Measurements from ENCODE around the gene ATP6V0A1.
"Not testable (repeated sequence)": the region's sequence is repeated elsewhere in the genome, so short reads cannot be mapped to it uniquely, and the experiment has no call there.

ATP6V0A1 gene

DNA sequence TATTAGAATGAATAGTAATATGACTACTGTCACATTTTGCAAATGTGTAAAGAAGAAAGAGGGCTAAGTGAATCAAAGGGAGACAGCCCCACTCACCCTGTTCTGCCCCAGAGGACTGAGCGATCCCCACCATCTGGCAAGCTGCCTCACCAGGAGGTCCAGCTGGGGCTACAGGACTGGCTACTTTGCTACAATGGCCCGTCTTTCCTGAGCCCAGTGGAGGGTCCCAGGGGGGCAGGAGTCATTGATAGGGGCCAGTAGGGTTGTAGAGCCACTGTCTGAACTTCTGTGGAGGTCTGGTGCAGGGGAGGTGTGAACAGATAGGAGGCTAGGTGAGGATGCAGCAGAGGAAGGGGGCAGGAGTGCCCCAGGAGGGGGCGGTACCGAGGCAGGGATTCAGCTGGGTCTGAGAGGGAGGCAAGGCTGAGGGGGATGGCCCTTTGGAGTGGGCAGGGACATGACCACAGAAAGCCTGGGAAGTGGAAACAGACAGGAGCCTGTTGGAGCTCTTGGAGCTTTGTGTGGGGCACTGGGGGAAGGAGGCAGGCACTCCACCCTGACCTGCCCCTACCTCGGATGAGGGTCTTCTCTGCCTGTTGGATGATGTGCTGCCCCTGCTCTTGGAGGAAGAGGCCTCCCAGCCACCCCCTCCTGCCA, 97.4 kb downstream of the ATP6V0A1 start:
- not testable (repeated sequence) for DNase-seq

DNA sequence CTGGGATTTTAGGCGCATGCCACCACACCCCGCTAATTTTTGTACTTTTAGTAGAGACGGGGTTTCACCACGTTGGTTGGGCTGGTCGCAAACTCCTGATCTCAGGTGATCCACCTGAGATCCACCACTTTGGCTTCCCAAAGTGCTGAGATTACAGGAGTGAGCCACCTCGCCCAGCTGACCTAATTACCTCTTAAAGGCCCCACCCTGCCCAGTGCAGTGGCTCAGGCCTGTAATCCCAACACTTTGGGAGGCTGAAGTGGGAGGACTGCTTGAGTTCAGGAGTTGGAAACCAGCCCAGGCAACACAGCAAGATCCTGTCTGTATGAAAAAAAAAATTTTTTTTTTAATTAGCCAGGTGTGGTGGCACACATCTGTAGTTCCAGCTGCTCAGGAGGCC, 100.4 kb downstream of the ATP6V0A1 start:
- no peak for DNase-seq

DNA sequence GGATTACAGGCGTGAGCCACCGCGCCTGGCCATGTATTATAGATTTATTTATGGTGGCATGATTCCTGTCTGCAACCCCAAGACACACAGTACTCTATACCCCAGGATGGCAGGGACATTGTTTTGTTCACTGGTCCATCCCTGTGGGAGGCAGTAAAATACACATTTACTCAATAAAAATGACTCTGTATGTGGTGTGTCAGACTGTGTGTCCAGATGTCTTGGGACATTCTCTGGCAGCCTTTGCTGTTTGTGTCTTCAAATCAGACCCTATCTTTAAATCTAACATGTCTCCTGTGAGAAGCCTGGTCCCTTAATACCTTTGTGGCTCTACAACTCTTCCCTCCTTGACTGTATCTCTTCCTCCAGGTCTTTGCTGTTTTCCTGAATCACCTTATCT, 101.6 kb downstream of the ATP6V0A1 start:
- no peak for DNase-seq

DNA sequence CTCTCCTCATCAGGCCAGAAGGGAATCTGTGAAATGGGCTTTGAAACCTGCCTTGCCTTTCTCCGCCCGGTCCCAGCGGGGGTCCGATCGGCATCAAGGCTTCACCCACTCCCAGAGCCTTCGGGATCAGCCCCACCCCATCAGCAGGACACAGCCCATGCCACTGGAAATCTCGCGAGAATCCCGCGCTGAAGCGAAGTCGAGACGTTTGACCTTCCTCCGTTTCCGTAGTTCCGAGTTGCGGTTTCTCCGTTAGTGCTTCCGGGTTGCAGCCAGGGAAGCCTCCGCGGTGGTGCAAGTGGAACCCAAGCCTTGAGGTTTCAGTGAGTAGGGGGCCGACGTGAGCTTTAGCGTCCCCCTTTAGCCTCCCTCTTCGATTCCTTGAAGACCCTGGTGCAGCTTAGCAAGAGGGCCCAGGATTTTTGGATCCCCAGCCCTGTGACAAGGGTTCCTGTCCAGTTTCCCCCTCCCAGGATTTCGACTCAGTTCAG, 103.3 kb downstream of the ATP6V0A1 start, which contains the start of gene COASY:
COASY (plus strand) TSS at position 252 of the 491 bp plus-strand sequence. CDS start 475 bp downstream, outside the sequence.
- DNase-seq = peak; percentile 33 to 96 (median 89)

GRCh38 chr17:42562388-42563142, 103.9 kb downstream of the ATP6V0A1 start:
- DNase-seq = peak in 3 of 58 donors; percentile 48 to 69 (median 57)

GRCh38 chr17:42563143-42563509, 104.4 kb downstream of the ATP6V0A1 start:
- no peak for DNase-seq

DNA sequence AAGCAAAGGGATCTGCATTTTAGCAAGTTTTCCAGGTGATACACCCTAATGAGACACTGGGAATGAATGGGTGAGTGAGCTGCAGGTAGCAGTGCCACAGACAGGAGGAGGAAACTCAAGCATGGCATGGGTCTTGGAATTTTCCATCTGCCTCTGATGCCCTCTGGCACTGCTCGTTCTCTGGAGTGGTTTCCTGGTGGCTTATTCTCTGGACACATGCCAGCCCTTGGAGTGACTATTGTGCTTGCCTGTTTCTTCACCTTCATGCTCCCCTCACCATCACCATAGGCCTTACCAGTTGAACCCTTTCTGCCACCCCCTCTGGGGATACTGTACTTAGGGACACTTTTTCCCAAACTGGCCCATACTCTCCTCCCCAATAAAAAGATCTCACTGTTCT, 104.9 kb downstream of the ATP6V0A1 start:
- DNase-seq = no peak

GRCh38 chr17:42563950-42564349, 105.3 kb downstream of the ATP6V0A1 start:
- DNase-seq = no peak

DNA sequence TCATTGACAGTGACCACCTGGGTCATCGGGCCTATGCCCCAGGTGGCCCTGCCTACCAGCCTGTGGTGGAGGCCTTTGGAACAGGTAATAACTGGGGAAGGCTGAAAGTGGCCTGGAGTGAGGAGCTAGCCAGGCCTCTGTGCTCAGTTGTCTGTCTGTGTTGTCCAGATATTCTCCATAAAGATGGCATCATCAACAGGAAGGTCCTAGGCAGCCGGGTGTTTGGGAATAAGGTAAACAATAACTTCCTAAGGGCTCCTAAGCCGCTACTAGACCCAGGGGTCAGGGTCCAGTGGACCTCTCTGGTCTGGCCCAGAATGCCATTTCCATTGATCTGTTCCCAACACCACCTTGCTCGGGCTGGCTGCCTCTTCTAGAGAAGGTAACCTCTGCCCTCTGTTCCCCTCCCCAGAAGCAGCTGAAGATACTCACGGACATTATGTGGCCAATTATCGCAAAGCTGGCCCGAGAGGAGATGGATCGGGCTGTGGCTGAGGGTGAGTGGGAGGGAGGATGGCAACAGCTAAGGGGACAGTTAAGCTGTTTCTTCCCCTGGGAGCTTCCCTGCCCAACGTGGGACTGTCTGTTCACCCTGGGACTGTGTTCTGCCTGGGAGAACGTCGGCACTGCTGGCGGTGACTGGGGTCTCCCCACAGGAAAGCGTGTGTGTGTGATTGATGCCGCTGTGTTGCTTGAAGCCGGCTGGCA, 106.3 kb downstream of the ATP6V0A1 start:
- no peak for DNase-seq

DNA sequence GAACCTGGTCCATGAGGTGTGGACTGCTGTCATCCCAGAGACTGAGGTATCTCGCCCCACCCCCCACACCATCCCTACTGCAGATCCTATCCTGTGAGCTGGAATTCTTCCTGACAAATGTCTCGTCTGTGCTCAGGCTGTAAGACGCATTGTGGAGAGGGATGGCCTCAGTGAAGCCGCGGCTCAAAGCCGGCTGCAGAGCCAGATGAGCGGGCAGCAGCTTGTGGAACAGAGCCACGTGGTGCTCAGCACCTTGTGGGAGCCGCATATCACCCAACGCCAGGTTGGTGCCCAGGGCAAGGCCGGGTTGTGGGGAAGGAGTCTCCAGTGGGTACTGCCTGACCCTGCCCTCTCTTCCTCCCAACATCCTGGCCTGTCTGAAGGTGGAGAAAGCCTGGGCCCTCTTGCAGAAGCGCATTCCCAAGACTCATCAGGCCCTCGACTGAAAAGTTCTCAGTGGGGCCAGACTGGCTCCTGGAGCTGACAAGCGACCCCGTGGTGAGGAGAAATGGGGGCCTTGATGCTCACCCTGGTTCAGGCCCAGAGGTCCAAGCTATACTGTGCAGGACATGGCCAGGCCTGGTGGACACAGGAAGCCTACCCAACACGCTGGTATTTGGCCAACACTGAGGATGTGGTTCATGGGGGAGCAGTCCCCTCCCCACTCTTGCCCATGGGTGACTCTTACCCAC, 107.0 kb downstream of the ATP6V0A1 start:
- no peak for DNase-seq

GRCh38 chr17:42566215-42566882, 107.7 kb downstream of the ATP6V0A1 start:
- DNase-seq = peak in 1 of 58 donors; percentile 55

- DNase-seq = peak; percentile 40 to 97 (median 88)
These were observed 108.3 kb downstream of the ATP6V0A1 start, which contains the start of gene MLX for GRCh38 chr17:42566883-42567573. Gene MLX, plus strand, starts transcription at chr17:42567100. Its CDS starts 25 bp downstream, at chr17:42567125.

DNA sequence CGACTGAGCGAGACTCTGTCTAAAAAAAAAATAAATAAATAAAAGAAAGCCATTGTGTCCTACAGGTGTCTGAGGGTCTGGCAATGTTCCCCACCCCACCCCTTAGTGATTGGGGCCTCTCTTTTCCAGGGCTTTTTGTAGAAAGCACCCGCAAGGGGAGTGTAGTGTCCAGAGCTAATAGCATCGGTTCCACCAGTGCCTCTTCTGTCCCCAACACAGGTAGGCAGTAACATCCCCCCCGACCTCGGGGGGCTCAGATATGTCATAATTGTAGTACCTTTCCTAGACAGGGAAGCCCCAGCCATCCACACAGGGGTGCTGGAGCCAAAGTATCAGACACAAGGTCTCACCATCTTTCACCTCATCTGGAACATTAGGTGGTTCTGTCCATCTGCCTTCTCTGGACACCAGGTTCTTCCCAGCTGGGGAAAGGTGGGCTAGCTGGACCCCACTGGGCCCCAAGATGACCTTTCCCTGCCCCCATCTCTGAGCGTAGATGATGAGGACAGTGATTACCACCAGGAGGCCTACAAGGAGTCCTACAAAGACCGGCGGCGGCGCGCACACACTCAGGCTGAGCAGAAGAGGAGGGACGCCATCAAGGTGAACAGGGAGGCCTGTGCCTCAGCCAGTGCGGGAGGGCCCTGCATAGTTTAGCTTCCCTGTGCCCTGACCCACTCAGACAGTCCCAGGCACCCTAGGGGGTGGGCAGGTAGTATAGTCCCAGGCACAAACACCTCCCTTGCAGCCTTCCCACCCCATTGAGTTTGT, 109.8 kb downstream of the ATP6V0A1 start:
- no peak for DNase-seq

GRCh38 chr17:42571435-42572225, 113.0 kb downstream of the ATP6V0A1 start:
- DNase-seq = no peak

All from anterior cingulate cortex (tissue), 58 donors.